Fibroblast of the conjunctiva (primary cell): ENCODE measurements around the gene KLHDC8B.

Source experiments
- DNase-seq: peaks from one replicate; pipeline ENCODE4 v3.0.0-alpha.2; 2010; ENCODE audit warnings: low read depth

The KLHDC8B gene

DNA sequence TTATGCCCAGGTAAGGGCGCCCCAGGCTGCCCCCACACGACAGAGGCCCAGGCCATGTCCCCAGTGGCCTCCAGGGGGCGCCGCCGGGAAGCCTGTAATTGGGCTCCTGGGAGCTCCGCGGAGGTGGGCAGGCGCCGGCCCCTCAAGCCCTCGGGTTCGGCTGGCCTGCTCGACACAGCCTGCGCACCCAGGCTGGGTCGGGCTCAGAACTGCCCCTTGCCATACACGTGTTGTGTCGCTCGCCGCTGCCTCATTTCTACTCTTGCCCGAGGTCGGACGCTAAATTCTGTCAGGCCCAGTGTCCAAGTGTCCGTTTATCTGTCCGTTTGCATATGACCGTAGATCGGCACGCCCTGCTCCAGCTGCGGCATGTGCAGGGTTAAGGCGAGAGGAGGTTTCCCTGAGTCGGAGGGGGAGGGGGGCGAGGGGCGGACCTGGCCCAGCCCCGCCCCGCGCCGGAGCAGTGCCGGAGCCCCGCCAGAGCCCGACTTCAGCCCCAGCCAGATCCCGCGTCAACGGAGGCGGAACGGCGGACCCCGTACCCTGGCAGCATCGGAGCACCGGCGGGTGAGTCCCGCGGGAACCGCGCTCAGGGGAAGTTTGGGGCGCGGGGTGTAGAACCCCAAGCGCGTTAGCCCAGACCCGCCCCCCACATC is at the start of gene KLHDC8B:
TSS of gene KLHDC8B (plus strand) at position 480 of the 656 bp plus-strand sequence. CDS start 1,172 bp downstream, outside the sequence.
- DNase-seq: peak; percentile 79

DNA sequence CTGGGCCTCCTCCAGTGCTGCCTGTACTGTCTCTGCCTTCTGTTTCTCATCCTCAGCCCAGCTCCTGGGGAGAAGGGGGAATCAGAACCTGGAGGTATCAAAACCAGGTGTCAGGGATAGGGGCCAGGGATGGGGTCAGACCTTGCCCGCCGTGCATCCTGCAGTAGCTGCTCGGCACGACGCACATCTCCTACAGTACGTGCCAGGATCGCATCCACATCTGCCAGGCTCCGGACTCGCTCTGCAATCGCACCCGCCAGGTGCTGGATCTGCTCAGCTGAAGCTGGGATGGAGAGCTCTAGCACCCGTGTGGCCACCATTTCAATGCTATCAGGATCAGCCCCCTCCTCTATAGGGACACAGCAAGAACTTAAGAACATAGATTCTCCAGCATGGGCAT is 49.4 kb upstream of the KLHDC8B start:
- no peak for DNase-seq

DNA sequence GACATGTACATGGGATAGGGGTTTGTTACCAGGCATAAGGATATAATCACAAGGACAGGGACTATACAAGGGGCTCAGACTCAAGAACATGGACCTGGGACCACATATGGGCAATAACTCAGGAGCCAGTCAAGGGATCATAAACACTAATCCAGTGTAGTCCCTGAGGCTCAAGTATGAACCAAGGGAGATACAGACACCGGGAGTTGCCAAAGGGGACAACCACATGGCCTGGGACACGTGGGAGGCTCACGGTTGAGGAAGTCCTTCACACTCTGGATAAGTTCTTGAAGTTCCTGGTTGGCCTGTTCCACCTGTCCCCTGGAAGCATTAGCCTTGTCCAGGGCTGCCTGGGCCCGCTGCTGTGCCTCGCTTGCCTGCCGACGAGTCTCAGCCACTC is 48.9 kb upstream of the KLHDC8B start:
- DNase-seq: no peak

DNA sequence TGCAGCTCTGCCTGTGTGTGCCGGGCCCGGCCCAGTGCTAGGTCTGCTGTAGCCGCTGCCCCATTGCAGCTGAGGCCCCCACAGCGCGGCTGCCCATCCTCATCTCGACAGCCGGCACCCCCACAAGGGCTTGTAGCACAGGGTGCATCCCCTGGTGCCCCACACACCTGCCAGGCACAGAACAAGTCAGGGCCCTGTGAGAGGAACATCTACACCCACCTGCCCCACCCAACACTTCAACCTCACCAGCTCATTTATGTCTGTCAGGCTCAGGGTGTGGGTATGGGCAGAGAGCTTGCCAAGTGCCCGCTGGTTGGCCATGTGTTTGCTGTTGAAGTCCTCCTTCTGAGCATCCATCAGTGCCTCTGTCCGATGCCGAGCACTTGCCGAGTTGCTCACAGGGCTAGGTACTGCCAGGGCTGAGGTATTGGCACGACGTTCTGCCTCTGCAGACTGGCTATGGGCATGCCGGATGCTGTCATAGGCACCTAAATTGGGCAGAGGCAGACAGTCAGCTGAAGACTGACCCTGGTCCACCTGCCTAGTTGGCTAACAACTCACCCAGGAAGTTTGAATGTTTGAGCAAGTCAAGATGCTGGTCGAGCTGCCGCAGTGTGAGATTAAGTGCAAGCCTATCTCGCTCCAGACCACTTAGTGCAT is 48.4 kb upstream of the KLHDC8B start:
- DNase-seq: no peak

DNA sequence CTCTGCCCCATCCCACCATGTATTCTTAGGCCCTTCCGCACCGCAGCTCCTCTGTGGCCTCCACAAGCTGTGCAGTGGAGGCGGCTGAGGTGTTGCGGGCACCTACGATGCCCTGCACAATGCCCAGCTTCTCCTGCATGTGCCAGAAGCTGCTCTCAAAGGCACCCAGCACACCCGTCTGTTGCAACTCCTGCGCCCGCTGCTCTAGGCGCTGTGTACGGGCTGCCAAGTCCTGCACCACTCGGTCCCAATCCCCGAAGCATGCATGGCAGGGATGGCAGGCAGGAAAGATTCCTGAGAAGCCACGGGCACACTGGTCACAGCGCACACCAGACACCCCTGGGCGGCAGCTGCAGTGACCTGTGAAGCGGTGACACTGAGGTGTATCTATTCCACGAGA is 47.7 kb upstream of the KLHDC8B start:
- DNase-seq: no peak

DNA sequence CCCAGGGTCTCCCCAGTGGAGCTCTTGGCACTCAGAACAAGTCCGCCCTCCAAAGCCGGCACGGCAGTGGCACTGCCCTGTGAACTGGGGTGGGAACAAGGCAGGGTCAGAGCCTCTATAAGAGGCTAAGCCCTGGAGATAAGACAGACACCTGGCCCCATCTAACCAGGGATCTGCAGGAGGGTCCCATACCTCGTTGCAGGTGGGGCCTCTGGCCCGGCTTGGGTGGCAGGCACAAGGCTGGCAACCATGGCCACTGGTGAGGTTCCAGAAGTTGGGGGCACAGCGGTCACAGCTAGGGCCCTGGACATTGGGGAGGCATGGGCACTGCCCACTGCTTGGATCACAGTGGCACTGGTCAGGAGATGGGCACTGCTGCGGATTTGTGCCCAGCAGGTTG is 47.2 kb upstream of the KLHDC8B start:
- no peak for DNase-seq

DNA sequence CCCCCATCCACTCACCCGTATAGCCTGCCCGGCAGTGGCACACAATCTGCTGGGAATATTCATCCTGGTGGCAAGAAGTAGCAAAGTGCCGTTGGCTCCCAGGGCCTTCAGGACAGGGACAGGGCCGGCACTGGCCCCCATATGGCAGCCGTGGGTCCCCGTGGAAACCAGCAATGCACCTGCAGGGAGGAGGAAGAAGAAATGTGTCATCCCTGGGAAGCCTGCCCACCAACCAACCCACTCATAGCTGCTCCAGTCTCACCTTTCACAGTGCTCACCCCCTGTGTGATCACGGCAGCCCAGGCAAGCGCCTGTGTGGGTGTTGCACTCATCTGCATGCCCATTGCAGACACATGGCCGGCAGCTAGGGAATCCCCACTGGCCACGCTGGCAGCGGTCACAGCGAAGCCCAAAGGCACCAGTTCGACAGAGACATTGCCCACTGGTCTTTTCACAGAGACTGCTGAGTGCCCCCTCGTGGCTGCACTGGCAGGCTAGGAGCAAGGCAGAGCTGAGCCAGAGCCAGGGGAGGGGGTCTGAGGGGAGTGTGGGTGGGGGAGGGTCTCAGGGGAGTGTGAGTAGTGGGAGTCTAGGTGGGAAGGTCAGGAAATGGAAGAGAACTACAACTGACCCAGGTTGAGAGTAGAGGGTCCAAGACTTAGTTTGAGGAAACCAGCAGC is 46.3 kb upstream of the KLHDC8B start:
- no peak for DNase-seq

DNA sequence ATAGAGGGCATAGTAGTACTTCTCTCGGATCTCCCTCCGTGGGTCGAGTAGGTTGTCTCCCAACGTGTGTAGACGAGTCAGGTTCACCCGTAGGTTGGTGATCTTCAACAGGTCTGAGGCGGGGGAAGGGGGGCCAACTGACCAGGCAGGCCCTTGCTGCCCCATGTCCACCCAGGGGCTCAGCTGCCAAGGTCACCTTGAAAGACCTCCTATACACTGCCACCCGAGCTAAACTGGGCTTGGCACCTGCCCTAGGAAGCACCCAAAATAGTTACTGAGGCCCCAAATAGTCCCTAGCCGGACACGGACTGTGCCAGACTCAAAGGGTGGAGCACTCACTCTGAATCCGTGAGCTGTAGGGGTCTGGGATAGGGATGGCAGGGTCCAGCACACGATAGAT is 40.4 kb upstream of the KLHDC8B start:
- DNase-seq: no peak

DNA sequence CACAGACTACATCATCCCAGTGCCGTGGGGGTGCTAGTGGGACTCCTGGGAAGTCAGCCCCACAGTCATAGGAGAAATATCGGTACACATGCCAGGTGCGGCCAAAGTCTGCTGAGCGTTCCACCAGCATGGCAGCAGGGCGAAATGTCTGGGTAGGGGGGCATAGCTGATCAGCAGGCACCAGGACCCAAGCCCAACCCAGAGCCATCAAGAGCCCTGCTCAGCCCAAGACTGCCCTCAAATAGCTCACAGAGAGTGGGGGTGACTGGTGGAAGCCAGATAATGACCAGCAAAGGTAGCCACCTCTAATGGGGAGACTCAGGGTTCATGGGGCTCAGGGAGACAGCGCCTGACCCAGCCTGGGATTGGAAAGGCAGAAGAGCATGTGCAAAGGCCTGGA is 39.8 kb upstream of the KLHDC8B start:
- no peak for DNase-seq

DNA sequence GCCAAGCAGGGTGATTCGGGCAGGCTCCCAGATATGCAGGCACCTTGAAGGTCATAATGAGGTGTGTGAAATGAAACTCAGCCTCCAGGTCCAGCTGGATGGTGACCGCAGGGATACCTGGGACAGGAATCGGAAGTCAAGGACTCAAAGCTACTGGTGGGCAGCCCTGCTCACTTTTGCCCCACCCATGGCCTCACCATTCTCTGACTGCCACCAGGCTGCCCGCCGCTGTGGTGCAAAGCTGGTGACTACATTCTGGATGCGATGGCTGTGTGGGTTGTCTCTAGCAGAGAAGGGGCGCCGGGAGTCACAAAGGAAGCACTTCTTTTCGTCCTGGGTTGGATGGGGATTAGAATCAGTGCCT is 39.3 kb upstream of the KLHDC8B start:
- no peak for DNase-seq

DNA sequence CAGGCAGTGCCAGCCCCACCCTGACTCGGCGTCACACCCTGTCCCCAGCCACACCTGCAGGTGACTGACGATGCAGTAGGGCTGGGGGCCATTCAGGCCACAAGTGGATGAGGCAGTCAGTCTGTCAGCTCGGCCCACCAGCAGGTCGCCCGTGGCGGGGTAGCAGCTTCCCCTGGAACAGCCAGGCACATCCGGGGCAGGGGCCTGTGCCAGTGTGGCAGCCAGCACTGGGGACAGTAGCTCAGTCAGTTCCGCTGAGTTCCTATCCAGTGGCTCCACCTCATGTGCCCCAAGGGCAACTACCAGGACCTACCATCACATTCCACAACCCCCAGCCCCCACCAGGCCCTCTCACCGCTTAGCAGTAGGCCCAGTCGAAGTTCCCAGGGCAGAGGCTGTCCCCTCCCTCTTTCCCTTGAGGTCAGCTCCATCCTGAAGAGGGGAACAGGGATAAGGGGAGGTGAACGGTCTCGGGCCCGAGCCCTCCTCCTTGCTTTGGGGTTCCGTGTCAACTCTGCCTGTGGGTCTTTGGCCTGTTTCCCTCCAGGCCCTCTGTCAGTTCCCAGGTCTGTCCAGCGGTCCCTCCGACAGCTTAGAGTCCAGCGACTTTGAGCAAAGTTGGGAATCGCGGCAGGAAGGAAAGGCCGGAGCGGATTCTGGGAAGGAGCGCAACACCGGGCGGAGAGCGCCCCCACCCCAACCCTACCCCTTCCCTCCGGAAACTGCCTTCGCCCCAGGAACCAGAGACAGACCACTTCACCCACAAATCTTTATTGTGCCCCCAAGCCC is 38.8 kb upstream of the KLHDC8B start, which contains the start of gene LAMB2:
TSS of gene LAMB2 (minus strand) at position 614 of the 789 bp plus-strand sequence. CDS start at position 431, 183 bp downstream.
- peak; percentile 27 for DNase-seq

DNA sequence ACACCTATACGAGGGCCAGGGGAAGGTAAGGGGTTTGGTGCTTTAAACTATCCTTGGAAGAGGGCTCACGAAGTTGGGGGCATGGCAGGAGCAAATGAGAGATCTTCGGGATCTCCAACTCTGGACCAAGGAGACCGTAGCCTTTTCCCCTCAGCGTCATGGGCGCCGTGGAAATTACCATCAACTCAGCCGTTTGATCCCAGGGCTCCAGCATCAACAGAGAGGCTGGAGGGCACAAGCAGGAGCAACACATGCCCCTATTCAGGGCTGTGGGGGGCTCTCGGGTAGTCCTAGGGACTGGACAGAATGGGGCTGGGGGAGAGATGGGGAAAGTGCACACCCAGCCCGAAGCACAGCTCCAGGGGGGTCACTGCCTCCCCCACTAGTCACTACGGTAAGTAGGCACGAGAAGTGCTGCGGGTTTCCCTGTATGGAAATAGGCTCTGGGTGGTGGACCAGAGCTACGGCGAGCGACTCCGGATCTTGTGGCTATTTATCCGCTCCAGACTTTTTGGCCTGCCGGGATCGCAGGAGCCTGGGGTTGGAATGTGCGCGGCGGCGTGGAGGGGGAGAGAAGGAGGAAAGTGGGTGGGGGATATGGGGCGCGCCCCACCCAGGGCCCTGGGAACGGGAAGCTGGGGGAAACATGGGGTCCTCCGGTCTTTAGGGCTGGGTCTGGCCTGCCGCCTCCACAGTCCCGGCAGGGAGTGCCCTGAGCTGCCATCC is 38.0 kb upstream of the KLHDC8B start:
- DNase-seq: peak; percentile 74

DNA sequence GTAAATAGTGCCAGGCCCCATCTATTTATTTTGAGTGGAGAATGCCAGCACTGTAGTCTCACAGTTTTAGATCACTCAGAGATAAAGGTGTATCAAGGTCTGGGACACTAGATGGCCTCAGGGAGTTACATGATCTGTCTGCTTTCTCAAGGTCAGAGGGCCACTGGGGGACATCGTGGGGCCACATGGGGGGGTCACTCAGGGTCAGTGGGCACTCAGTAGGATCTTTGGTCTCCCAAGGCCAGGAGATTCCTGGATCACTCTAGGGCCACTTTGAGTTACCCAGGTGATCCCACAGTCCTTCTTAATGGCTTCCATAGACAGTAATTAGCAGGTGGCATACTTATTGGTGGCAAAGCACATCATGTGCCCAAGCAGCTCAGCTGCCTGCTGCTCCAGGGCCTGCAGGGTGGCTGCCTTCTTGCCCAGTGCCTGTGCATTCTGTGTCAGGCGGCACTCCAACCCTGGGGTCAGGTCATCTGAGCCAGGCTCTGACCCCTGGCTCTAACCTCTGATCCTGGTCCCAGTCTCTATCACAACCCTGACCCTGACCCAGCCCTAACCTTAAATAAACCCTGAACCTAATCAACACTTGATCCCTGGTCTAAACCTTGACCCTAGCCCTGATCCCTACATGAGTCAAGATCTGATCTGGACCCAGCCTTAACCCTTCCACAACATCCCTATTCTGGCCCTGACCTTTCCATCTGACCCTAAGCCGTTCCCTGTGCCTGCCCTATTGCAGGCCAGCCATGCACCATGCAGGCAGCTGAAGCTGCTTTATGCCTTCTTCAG is 36.7 kb upstream of the KLHDC8B start:
- DNase-seq: no peak

DNA sequence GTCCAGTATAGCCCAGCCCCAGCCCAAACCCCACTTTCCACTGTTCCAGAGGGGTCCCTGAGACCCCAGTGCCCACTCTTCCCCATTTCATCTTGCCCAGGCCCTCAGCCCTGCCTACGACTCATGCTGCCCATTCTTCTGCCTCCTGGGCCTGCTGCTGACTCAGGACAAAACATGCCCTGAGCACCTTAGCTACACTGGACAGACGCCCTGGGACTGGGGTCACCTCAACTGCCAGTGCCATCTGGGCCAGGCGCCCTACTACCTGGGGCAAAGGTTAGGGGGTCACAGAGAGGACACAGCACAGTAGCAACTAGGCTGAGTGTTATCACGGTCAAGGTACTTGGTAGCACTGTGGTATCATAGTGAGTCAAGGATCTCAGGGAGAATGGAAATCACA is 35.9 kb upstream of the KLHDC8B start:
- no peak for DNase-seq

DNA sequence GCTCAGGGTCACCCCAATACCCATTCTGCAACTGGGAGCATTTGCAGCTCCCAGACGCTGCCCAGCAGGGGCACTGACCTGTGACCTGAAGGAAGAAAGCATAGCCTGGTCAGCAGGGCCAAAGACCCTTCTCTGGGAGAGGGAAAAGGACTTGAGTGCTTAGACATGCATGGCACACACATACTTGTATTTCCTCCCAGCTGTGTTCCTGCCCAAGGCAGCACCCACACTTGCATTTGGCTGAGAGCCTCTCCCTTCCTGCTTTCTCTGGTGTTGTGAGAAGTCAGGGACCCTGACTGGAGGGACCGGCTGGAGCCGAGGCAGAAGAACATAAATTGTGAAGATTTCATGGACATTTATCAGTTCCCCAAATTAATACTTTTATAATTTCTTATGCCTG is 31.3 kb upstream of the KLHDC8B start:
- DNase-seq: no peak

DNA sequence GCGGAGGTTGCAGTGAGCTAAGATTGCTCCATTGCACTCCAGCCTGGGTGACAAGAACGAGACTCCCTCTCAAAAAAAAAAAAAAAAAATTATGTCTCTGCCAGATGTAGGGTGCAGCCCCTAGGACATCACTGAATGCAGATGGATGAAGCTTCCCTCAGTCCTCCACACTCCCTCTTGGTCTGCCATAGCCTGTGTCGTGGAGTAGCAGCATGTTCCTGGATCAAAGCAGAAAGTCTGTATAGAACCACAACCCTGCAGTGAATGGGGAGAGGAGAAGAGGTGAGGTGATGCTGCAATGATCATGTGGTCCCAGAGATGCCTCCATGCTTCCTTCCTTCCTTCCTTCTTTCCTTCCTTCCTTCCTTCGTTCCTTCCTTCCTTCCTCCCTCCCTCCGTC is 23.2 kb upstream of the KLHDC8B start:
- DNase-seq: no peak

DNA sequence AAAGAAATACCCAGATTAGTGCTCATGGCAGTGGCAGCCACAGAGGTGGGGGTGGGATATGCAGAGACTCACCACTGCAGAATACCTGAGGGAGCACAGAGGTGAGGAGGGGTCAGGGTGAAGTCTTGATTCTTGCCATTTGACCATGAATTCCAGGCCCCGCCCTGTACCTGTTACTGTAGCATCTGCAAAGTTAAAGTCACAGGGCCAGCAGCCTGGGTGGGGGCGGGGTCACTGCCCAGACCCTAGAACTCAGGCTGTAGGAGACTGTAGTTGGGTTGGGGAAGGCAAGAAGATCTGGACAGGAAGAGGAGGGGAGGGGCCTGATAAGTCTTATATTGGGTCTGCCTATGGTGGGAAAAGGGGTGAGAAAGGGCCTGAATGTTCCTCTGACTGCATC is 19.8 kb upstream of the KLHDC8B start:
- no peak for DNase-seq

DNA sequence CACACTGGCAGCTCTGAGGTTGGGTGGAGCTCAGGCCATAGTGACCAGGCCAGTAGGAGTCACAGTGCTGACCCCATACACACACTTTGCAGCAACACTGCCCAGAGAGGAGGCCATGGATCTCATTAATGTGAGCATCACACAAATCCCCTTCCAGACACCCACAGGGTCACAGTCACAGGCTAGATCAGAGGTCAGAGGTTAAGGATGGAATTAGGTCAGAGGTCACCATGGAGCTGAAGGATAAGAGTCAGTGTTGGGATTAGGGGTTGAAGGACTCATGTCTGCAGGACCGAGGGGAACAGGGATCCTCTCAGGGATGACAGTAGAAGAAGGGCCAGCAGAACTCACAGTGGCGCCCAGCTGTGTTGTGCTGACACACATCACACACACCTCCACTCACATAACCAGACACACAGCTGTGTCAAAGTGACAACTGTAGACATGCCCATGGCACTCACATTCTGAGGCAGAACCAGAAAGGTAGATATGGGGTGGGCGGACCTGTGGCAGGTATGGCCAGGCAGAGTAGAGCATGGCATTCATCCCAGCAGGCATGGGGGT is 18.0 kb upstream of the KLHDC8B start:
- no peak for DNase-seq

DNA sequence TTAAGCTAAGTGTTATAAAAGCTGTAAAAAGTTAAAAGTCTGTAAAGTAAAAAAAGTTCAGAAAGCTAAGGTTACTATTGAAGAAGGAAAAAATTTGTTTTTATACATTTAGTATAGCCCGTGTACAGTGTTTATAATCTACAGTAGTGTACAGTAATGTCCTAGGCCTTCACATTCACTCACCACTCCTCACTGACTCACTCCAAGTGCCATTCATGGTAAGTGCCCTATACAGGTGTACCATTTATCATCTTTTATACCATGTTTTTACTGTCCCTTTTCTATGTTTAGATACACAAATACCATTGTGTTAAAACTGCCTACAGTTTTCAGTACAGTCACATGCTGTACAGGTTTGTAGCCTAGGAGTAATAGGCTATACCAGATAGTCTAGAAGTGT is 14.1 kb upstream of the KLHDC8B start:
- no peak for DNase-seq

DNA sequence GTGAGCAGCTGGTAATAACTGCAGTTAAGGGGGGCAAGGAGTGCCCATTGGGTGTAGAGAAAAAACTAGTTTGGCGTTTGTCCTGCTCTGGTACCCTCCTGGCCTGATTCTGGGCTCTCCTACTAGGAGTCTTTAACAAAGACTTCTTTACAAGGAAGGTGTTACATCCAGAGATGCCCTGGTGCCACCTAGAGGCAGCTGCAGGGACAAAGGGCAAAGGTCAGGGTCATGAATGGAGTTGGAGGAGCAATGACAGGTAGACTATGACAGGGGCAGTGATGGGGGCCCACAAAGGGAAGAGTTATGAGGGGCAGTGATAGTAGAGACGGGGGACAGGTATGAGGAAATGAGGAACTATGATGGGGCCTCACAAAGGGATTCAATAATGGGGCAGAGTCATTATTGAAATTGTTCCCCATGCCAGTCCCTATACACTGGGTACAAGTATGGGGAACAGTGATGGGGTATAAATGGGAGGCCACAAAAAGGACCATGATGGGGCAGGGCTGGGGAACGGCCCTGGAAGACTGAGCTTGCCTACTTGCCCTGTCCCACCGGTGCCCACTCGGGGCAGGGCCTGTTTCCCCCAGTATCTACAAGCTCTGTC is 13.2 kb upstream of the KLHDC8B start:
- DNase-seq: no peak
